Liver (tissue), 9 donors: ENCODE results near the gene RAB6A. TPM values are rescaled to one million over a fixed set of nuclear protein-coding genes. Genes with fewer than 3 reads are reported as not detected.

Source experiments
- DNase-seq: peaks from one replicate; pipeline ENCODE4 v3.0.0-alpha.2; 2017; ENCODE audit warnings: low spot score
- H3K27ac ChIP-seq, 2 donors: one replicate each; pipeline ENCODE4 v1.7.0; 2013; ENCODE audit warnings: inconsistent platforms in 2 of 2, low read length in 2 of 2, control low read depth in 1 of 2, low read depth in 1 of 2, mild to moderate bottlenecking in 1 of 2
- H3K27me3 ChIP-seq, 4 donors: one replicate each; pipeline versions ENCODE4 v1.6.1 to v1.7.0; 2013; ENCODE audit warnings: low read length in 3 of 4, inconsistent platforms in 1 of 4, mild to moderate bottlenecking in 1 of 4, moderate library complexity in 1 of 4; ENCODE audit not compliant: control insufficient read depth in 4 of 4, insufficient read depth in 4 of 4
- H3K36me3 ChIP-seq, 4 donors: one replicate each; pipeline versions ENCODE4 v1.6.1 to v1.7.0; 2013; ENCODE audit warnings: low read length in 3 of 4, mild to moderate bottlenecking in 3 of 4, low read depth in 1 of 4, moderate library complexity in 1 of 4; ENCODE audit not compliant: control insufficient read depth in 4 of 4, insufficient read depth in 3 of 4
- H3K4me1 ChIP-seq, 4 donors: one replicate each; pipeline versions ENCODE4 v1.6.1 to v1.7.0; 2013; ENCODE audit warnings: low read length in 3 of 4, mild to moderate bottlenecking in 3 of 4, moderate library complexity in 1 of 4; ENCODE audit not compliant: control insufficient read depth in 4 of 4, insufficient read depth in 4 of 4
- H3K4me3 ChIP-seq, 3 donors: one replicate each; pipeline versions ENCODE4 v1.6.1 to v1.7.0; 2013; ENCODE audit warnings: low read length in 3 of 3, control low read depth in 1 of 3, low read depth in 1 of 3, mild to moderate bottlenecking in 1 of 3
- H3K9ac ChIP-seq, 2 donors: one replicate each; pipeline ENCODE4 v1.7.0; 2013; ENCODE audit warnings: low read length in 2 of 2, mild to moderate bottlenecking in 2 of 2, moderate library complexity in 2 of 2, control low read depth in 1 of 2, low read depth in 1 of 2
- H3K9me3 ChIP-seq, 4 donors: one replicate each; pipeline versions ENCODE4 v1.6.1 to v1.7.0; 2013; ENCODE audit warnings: low read length in 3 of 4; ENCODE audit not compliant: control insufficient read depth in 4 of 4
- ATF3 ChIP-seq: IDR thresholded peaks from 2 replicates; pipeline ENCODE4 v1.6.1; 2016; ENCODE audit warnings: antibody characterized with exemption
- CTCF ChIP-seq: fragments of 150-350 bp; IDR thresholded peaks from 2 replicates; pipeline ENCODE4 v1.5.1; 2017; ENCODE audit warnings: improper control_type of control experiment, low read depth, low read length; ENCODE audit not compliant: missing input control
- EGR1 ChIP-seq, 2 donors: IDR thresholded peaks; 2 replicates each; pipeline ENCODE4 v1.6.1; 2016 to 2018; ENCODE audit warnings: antibody characterized with exemption in 2 of 2, low read depth in 2 of 2
- FOXA1 ChIP-seq: IDR thresholded peaks from 2 replicates; pipeline ENCODE4 v1.6.1; 2016; ENCODE audit warnings: antibody characterized with exemption
- FOXA2 ChIP-seq: IDR thresholded peaks from 2 replicates; pipeline ENCODE4 v1.6.1; 2016; ENCODE audit warnings: antibody characterized with exemption
- GABPA ChIP-seq, 2 donors: IDR thresholded peaks in 1 of 2; conservative IDR thresholded peaks in 1 of 2; 2 replicates each; pipeline ENCODE4 v1.6.1; 2016; ENCODE audit warnings: antibody characterized with exemption in 2 of 2, mild to moderate bottlenecking in 1 of 2, moderate library complexity in 1 of 2
- HNF4A ChIP-seq, 2 donors: conservative IDR thresholded peaks; 2 replicates each; pipeline ENCODE4 v1.6.1; 2016; ENCODE audit warnings: antibody characterized with exemption in 2 of 2, mild to moderate bottlenecking in 2 of 2
- HNF4G ChIP-seq: IDR thresholded peaks from 2 replicates; pipeline ENCODE4 v1.6.1; 2016; ENCODE audit warnings: antibody characterized with exemption
- JUND ChIP-seq, 2 donors: IDR thresholded peaks; 2 replicates each; pipeline ENCODE4 v1.6.1; 2016; ENCODE audit warnings: antibody characterized with exemption in 2 of 2
- MAX ChIP-seq: IDR thresholded peaks from 2 replicates; pipeline ENCODE4 v1.6.1; 2016; ENCODE audit warnings: antibody characterized with exemption
- NR2F2 ChIP-seq: IDR thresholded peaks from 2 replicates; pipeline ENCODE4 v1.6.1; 2016; ENCODE audit warnings: antibody characterized with exemption
- RAD21 ChIP-seq, 2 donors: IDR thresholded peaks; 2 replicates each; pipeline ENCODE4 v1.6.1; 2016; ENCODE audit warnings: antibody characterized with exemption in 2 of 2, mild to moderate bottlenecking in 2 of 2
- RXRA ChIP-seq, 2 donors: IDR thresholded peaks; 2 replicates each; pipeline ENCODE4 v1.6.1; 2017 to 2018; ENCODE audit warnings: antibody characterized with exemption in 2 of 2, mild to moderate bottlenecking in 1 of 2
- TAF1 ChIP-seq: conservative IDR thresholded peaks from 2 replicates; pipeline ENCODE4 v1.6.1; 2016; ENCODE audit warnings: antibody characterized with exemption, mild to moderate bottlenecking
- YY1 ChIP-seq: IDR thresholded peaks from 2 replicates; pipeline ENCODE4 v1.6.1; 2016; ENCODE audit warnings: antibody characterized with exemption, mild to moderate bottlenecking
- WGBS: extraction: QIAGEN DNeasy Blood & Tissue Kit; methylation state at CpG from one replicate; pipeline ENCODE4 v1.1.7; 2013; 5-methylcytosine and 5-hydroxymethylcytosine counted together
- polyA plus RNA-seq, 2 donors: library from polyadenylated mRNA; stranded (reverse) in 1 of 2; unstranded in 1 of 2; fragments of 200-250 nt in 1 of 2; fragments of >200 nt in 1 of 2; fragmentation: Nextera tagmentation in 1 of 2; extraction: Ambion mirVana in 1 of 2; gene quantifications; one replicate each; pipeline versions ENCODE4 v1.2.1 to v1.2.3, GENCODE V29; 2013 to 2015
- total RNA-seq, 2 donors: library from RNA; depleted of rRNA; stranded (reverse); fragments of >200 nt; gene quantifications; one replicate each; pipeline ENCODE4 v1.2.3, GENCODE V29; 2014
- TF ChIP-seq, protein P1 (sequence below): IDR thresholded peaks from 2 replicates; pipeline ENCODE4 v1.6.1; 2016; ENCODE audit warnings: antibody characterized with exemption
- TF ChIP-seq, protein P2 (sequence below): IDR thresholded peaks from 2 replicates; pipeline ENCODE4 v1.6.1; 2016; ENCODE audit warnings: antibody characterized with exemption, mild to moderate bottlenecking
- donor health status: healthy.
- donor health status: healthy.
- donor health status: healthy.
- donor health status: healthy.
- donor health status: healthy.

The RAB6A gene
- total and polyA plus RNA-seq, 4 donors = 36.0 to 165 (median 51.5) TPM

GRCh38 chr11:73663604-73664495 is 97.0 kb downstream of the RAB6A start:
- no peak overlapping the region for H3K9ac ChIP-seq
- H3K27ac ChIP-seq = no peak overlapping the region
- H3K4me3 ChIP-seq = no peak overlapping the region
- WGBS = 80% methylated on average over 3 of the region's 3 CpGs
- H3K36me3 ChIP-seq = no peaks in the 10 kb centered on the region
- TF ChIP-seq EGR1 (IDR thresholded peaks at IDR 0.05; ENCODE audit: low read depth in 2 of 2) = no peak
- TF ChIP-seq FOXA2 = no peak
- TF ChIP-seq GABPA (IDR thresholded peaks at IDR 0.05 in 1 of 2, conservative IDR thresholded peaks at IDR 0.05 in 1 of 2) = no peak
- TF ChIP-seq, protein P1, sequence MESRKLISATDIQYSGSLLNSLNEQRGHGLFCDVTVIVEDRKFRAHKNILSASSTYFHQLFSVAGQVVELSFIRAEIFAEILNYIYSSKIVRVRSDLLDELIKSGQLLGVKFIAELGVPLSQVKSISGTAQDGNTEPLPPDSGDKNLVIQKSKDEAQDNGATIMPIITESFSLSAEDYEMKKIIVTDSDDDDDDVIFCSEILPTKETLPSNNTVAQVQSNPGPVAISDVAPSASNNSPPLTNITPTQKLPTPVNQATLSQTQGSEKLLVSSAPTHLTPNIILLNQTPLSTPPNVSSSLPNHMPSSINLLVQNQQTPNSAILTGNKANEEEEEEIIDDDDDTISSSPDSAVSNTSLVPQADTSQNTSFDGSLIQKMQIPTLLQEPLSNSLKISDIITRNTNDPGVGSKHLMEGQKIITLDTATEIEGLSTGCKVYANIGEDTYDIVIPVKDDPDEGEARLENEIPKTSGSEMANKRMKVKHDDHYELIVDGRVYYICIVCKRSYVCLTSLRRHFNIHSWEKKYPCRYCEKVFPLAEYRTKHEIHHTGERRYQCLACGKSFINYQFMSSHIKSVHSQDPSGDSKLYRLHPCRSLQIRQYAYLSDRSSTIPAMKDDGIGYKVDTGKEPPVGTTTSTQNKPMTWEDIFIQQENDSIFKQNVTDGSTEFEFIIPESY = no peak
- no peak for TF ChIP-seq FOXA1
- no peak for TF ChIP-seq JUND (IDR thresholded peaks at IDR 0.05)
- TF ChIP-seq HNF4A (conservative IDR thresholded peaks at IDR 0.05) = no peak
- TF ChIP-seq ATF3 = no peak
- TF ChIP-seq YY1 = no peak
- TF ChIP-seq RXRA (IDR thresholded peaks at IDR 0.05) = no peak
- no peak for TF ChIP-seq RAD21 (IDR thresholded peaks at IDR 0.05)
- no peak for TF ChIP-seq CTCF
- no peaks in the 10 kb centered on the region for H3K27me3 ChIP-seq
- DNase-seq = no peak
- H3K4me1 ChIP-seq = peaks cover 2 to 11% (median 5%) of the 10 kb centered on the region in 4 donors
- H3K9me3 ChIP-seq = no peaks in the 10 kb centered on the region

GRCh38 chr11:73662445-73663157 is 98.3 kb downstream of the RAB6A start:
- no peak overlapping the region for H3K9ac ChIP-seq
- no peaks in the 10 kb centered on the region for H3K9me3 ChIP-seq
- no peak for DNase-seq
- H3K4me3 ChIP-seq = no peak overlapping the region
- no peaks in the 10 kb centered on the region for H3K36me3 ChIP-seq
- no peak overlapping the region for H3K27ac ChIP-seq
- no peaks in the 10 kb centered on the region for H3K27me3 ChIP-seq
- 91% methylated on average over 3 of the region's 3 CpGs for WGBS
- H3K4me1 ChIP-seq = peaks cover 2 to 11% (median 5%) of the 10 kb centered on the region in 4 donors
- TF ChIP-seq ATF3 = no peak
- TF ChIP-seq, protein P2, sequence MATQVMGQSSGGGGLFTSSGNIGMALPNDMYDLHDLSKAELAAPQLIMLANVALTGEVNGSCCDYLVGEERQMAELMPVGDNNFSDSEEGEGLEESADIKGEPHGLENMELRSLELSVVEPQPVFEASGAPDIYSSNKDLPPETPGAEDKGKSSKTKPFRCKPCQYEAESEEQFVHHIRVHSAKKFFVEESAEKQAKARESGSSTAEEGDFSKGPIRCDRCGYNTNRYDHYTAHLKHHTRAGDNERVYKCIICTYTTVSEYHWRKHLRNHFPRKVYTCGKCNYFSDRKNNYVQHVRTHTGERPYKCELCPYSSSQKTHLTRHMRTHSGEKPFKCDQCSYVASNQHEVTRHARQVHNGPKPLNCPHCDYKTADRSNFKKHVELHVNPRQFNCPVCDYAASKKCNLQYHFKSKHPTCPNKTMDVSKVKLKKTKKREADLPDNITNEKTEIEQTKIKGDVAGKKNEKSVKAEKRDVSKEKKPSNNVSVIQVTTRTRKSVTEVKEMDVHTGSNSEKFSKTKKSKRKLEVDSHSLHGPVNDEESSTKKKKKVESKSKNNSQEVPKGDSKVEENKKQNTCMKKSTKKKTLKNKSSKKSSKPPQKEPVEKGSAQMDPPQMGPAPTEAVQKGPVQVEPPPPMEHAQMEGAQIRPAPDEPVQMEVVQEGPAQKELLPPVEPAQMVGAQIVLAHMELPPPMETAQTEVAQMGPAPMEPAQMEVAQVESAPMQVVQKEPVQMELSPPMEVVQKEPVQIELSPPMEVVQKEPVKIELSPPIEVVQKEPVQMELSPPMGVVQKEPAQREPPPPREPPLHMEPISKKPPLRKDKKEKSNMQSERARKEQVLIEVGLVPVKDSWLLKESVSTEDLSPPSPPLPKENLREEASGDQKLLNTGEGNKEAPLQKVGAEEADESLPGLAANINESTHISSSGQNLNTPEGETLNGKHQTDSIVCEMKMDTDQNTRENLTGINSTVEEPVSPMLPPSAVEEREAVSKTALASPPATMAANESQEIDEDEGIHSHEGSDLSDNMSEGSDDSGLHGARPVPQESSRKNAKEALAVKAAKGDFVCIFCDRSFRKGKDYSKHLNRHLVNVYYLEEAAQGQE = no peak
- no peak for TF ChIP-seq RXRA (IDR thresholded peaks at IDR 0.05)
- no peak for TF ChIP-seq MAX
- TF ChIP-seq NR2F2 = no peak
- no peak for TF ChIP-seq CTCF
- no peak for TF ChIP-seq TAF1
- no peak for TF ChIP-seq EGR1 (IDR thresholded peaks at IDR 0.05; ENCODE audit: low read depth in 2 of 2)
- TF ChIP-seq YY1 = no peak
- TF ChIP-seq GABPA (IDR thresholded peaks at IDR 0.05 in 1 of 2, conservative IDR thresholded peaks at IDR 0.05 in 1 of 2) = no peak
- TF ChIP-seq HNF4A (conservative IDR thresholded peaks at IDR 0.05) = no peak
- TF ChIP-seq HNF4G = no peak
- TF ChIP-seq FOXA2 = no peak
- no peak for TF ChIP-seq JUND (IDR thresholded peaks at IDR 0.05)
- no peak for TF ChIP-seq RAD21 (IDR thresholded peaks at IDR 0.05)
- TF ChIP-seq FOXA1 = no peak
